Liver (tissue), 3 donors: Measurements from ENCODE around the gene OR4K2.

Experiments
- GABPA ChIP-seq, 2 donors: IDR thresholded peaks in 1 of 2; conservative IDR thresholded peaks in 1 of 2; 2 replicates each; pipeline ENCODE4 v1.6.1; 2016; ENCODE audit warnings: antibody characterized with exemption in 2 of 2, mild to moderate bottlenecking in 1 of 2, moderate library complexity in 1 of 2
- TF ChIP-seq, protein P1 (sequence below): fragments of 150-350 bp; IDR thresholded peaks from 2 replicates; pipeline ENCODE4 v1.5.1; 2017; ENCODE audit warnings: improper control_type of control experiment, low read depth, low read length; ENCODE audit not compliant: missing input control
- donor health status: healthy.
- donor health status: healthy.

- TF ChIP-seq, protein P1, sequence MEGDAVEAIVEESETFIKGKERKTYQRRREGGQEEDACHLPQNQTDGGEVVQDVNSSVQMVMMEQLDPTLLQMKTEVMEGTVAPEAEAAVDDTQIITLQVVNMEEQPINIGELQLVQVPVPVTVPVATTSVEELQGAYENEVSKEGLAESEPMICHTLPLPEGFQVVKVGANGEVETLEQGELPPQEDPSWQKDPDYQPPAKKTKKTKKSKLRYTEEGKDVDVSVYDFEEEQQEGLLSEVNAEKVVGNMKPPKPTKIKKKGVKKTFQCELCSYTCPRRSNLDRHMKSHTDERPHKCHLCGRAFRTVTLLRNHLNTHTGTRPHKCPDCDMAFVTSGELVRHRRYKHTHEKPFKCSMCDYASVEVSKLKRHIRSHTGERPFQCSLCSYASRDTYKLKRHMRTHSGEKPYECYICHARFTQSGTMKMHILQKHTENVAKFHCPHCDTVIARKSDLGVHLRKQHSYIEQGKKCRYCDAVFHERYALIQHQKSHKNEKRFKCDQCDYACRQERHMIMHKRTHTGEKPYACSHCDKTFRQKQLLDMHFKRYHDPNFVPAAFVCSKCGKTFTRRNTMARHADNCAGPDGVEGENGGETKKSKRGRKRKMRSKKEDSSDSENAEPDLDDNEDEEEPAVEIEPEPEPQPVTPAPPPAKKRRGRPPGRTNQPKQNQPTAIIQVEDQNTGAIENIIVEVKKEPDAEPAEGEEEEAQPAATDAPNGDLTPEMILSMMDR: no peak
- TF ChIP-seq GABPA (IDR thresholded peaks at IDR 0.05 in 1 of 2, conservative IDR thresholded peaks at IDR 0.05 in 1 of 2): no peak
Observed at GRCh38 chr14:19902409-19902808, 27.5 kb downstream of the OR4K2 start.
